ENCODE results near the gene KRTAP5-10.

KRTAP5-10 gene

DNA sequence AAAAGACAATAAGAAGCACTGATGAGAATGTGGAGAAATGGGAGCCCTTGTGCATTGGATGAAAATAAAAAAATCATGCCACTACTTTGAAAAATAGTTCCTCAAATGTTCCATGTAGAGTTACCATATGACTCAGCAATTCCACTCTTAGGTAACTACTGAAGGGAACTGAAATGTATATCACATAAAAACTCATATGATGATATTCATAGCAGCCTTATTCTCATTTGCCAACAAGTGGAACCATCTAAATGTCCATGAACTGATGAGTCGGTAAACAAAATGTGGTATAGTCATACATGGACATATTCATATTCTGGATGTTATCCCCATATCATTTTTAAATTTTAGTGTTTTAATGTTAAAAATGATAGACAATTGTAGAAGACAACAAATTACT, 13.7 kb upstream of the KRTAP5-10 start:
- H3K27me3 ChIP-seq (ENCODE audit: insufficient read depth, poor library complexity, severe bottlenecking): no peaks in the 10 kb centered on the region
- peak in 1 of 2 experiments; percentile 31 for DNase-seq (ENCODE audit: low read depth in 1 of 2, low spot score in 1 of 2)
- TF ChIP-seq POLR2AphosphoS5 (IDR thresholded peaks at IDR 0.05; ENCODE audit: low read depth): no peak
- TF ChIP-seq SPI1 (IDR thresholded peaks at IDR 0.05; ENCODE audit: borderline replicate concordance, low read depth): peak; percentile 50; the same call in 1 of the 2 replicates
- H3K27ac ChIP-seq (replicated peaks): no peak overlapping the region
- no peak overlapping the region for H3K4me3 ChIP-seq (replicated peaks; ENCODE audit: insufficient read depth, low read length)

DNA sequence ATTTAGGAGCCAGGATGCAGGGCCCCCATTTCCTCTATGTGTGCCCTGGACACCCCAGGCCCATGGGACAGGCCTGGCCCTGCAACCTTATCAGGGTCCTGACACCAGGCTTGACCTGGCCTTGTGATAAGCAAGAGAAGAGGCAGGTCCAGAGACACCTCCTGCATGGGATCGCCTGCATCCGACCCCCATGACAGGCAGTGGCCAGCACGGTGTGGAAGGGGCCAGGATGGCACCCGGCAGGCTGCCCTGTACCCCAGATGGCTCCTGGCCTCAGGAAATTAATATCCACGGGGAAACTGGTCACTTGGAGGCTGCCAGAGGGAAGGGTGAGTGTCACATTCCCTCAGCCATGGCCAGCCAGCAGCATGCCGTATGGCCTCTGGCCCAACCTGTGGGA, 10.4 kb upstream of the KRTAP5-10 start:
- no peak overlapping the region for H3K4me3 ChIP-seq (replicated peaks; ENCODE audit: insufficient read depth, low read length)
- no peaks in the 10 kb centered on the region for H3K27me3 ChIP-seq (ENCODE audit: insufficient read depth, poor library complexity, severe bottlenecking)
- H3K27ac ChIP-seq (replicated peaks): no peak overlapping the region
- no peak for DNase-seq (ENCODE audit: low read depth in 1 of 2, low spot score in 1 of 2)
- TF ChIP-seq POLR2AphosphoS5 (IDR thresholded peaks at IDR 0.05; ENCODE audit: low read depth) (no peak), GABPA (IDR thresholded peaks at IDR 0.05; ENCODE audit: low read depth) (no peak), SPI1 (IDR thresholded peaks at IDR 0.05; ENCODE audit: borderline replicate concordance, low read depth) (no peak)
- TF ChIP-seq, protein P1, sequence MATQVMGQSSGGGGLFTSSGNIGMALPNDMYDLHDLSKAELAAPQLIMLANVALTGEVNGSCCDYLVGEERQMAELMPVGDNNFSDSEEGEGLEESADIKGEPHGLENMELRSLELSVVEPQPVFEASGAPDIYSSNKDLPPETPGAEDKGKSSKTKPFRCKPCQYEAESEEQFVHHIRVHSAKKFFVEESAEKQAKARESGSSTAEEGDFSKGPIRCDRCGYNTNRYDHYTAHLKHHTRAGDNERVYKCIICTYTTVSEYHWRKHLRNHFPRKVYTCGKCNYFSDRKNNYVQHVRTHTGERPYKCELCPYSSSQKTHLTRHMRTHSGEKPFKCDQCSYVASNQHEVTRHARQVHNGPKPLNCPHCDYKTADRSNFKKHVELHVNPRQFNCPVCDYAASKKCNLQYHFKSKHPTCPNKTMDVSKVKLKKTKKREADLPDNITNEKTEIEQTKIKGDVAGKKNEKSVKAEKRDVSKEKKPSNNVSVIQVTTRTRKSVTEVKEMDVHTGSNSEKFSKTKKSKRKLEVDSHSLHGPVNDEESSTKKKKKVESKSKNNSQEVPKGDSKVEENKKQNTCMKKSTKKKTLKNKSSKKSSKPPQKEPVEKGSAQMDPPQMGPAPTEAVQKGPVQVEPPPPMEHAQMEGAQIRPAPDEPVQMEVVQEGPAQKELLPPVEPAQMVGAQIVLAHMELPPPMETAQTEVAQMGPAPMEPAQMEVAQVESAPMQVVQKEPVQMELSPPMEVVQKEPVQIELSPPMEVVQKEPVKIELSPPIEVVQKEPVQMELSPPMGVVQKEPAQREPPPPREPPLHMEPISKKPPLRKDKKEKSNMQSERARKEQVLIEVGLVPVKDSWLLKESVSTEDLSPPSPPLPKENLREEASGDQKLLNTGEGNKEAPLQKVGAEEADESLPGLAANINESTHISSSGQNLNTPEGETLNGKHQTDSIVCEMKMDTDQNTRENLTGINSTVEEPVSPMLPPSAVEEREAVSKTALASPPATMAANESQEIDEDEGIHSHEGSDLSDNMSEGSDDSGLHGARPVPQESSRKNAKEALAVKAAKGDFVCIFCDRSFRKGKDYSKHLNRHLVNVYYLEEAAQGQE (IDR thresholded peaks at IDR 0.05; ENCODE audit: insufficient replicate concordance, low read depth): no peak
- TF ChIP-seq, protein P2, sequence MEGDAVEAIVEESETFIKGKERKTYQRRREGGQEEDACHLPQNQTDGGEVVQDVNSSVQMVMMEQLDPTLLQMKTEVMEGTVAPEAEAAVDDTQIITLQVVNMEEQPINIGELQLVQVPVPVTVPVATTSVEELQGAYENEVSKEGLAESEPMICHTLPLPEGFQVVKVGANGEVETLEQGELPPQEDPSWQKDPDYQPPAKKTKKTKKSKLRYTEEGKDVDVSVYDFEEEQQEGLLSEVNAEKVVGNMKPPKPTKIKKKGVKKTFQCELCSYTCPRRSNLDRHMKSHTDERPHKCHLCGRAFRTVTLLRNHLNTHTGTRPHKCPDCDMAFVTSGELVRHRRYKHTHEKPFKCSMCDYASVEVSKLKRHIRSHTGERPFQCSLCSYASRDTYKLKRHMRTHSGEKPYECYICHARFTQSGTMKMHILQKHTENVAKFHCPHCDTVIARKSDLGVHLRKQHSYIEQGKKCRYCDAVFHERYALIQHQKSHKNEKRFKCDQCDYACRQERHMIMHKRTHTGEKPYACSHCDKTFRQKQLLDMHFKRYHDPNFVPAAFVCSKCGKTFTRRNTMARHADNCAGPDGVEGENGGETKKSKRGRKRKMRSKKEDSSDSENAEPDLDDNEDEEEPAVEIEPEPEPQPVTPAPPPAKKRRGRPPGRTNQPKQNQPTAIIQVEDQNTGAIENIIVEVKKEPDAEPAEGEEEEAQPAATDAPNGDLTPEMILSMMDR (IDR thresholded peaks at IDR 0.05; ENCODE audit: insufficient read depth, low read length): no peak

DNA sequence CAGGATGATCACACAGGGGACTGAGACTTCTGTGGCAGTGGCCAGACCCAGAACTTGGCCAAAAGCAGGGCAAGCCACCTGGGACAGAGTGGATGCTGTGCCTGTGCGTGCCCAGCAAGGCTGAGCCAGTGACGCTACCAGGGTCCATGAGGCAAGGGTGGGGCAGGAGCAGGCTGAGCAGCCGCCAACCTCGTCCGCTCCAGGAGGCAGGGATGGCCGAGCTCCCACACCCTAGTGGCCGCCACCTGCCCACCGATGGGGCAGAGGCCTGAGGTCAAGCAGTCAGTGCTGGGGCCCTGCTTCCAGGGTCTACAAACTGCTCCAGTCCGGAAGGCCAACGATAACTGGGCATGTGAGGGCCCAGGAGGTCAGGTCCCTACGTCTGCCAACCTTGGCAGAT, 9.9 kb upstream of the KRTAP5-10 start:
- TF ChIP-seq SPI1 (IDR thresholded peaks at IDR 0.05; ENCODE audit: borderline replicate concordance, low read depth): no peak
- no peak for TF ChIP-seq GABPA (IDR thresholded peaks at IDR 0.05; ENCODE audit: low read depth)
- TF ChIP-seq POLR2AphosphoS5 (IDR thresholded peaks at IDR 0.05; ENCODE audit: low read depth): no peak

DNA sequence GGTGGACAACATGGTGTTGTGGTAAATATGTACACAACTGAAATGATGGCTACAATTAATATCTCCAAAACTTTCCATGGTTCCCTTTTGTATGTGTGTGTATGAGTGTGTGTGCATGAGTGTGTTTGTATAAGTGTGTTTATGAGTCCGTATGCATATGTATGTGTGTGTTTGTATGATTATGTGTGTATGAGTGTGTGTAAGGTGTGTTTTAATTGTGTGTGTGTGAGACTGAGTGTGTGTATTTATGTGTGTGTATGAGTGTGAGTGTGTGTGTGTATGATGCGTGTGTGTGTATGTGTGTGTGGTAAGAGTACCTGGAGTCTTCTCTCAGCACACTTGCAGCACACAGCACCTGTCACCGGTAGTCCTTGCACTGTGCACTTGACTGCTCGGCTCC, 9.3 kb upstream of the KRTAP5-10 start:
- DNase-seq (ENCODE audit: low read depth in 1 of 2, low spot score in 1 of 2): no peak

More for the DNA sequence above, 9.9 kb upstream of the KRTAP5-10 start:
- Histone ChIP-seq H3K27ac (replicated peaks) (no peak overlapping the region), H3K4me3 (replicated peaks; ENCODE audit: insufficient read depth, low read length) (no peak overlapping the region), H3K27me3 (ENCODE audit: insufficient read depth, poor library complexity, severe bottlenecking) (no peaks in the 10 kb centered on the region)
- DNase-seq (ENCODE audit: low read depth in 1 of 2, low spot score in 1 of 2): no peak

More for the DNA sequence above, 9.3 kb upstream of the KRTAP5-10 start:
- no peaks in the 10 kb centered on the region for H3K27me3 ChIP-seq (ENCODE audit: insufficient read depth, poor library complexity, severe bottlenecking)
- no peak overlapping the region for H3K27ac ChIP-seq (replicated peaks)
- TF ChIP-seq SPI1 (IDR thresholded peaks at IDR 0.05; ENCODE audit: borderline replicate concordance, low read depth) (no peak), GABPA (IDR thresholded peaks at IDR 0.05; ENCODE audit: low read depth) (no peak), POLR2AphosphoS5 (IDR thresholded peaks at IDR 0.05; ENCODE audit: low read depth) (no peak)
- TF ChIP-seq, protein P1 (IDR thresholded peaks at IDR 0.05; ENCODE audit: insufficient replicate concordance, low read depth): no peak
- TF ChIP-seq, protein P2 (IDR thresholded peaks at IDR 0.05; ENCODE audit: insufficient read depth, low read length): no peak
- H3K4me3 ChIP-seq (replicated peaks; ENCODE audit: insufficient read depth, low read length): no peak overlapping the region
